Spleen (tissue), 11 donors: ENCODE data around the gene KDM4E. TPM values are rescaled to one million over a fixed set of nuclear protein-coding genes. Genes with fewer than 3 reads are reported as not detected.

Experiments
- DNase-seq: peaks from one replicate; pipeline ENCODE4 v3.0.0-alpha.2; 2020
- H3K27ac ChIP-seq, 8 donors: fragments of 200-600 bp; sonication (generic) in 7 of 8; 1 replicate in 4 of 8; 2 replicates in 4 of 8; pipeline versions ENCODE4 v1.5.0 to v1.8.0; 2016 to 2021; ENCODE audit warnings: inconsistent platforms in 4 of 8, mild to moderate bottlenecking in 4 of 8, moderate library complexity in 1 of 8
- H3K27me3 ChIP-seq, 7 donors: fragments of 200-600 bp; sonication (generic) in 6 of 7; replicated peaks in 1 of 7; 1 replicate in 4 of 7; 2 replicates in 3 of 7; pipeline versions ENCODE4 v1.5.0 to v1.8.0; 2016 to 2021; ENCODE audit warnings: inconsistent platforms in 3 of 7, mild to moderate bottlenecking in 1 of 7
- H3K36me3 ChIP-seq, 6 donors: fragments of 200-600 bp; sonication (generic) in 5 of 6; 1 replicate in 4 of 6; 2 replicates in 2 of 6; pipeline versions ENCODE4 v1.5.0 to v1.8.0; 2016 to 2021; ENCODE audit warnings: inconsistent platforms in 2 of 6
- H3K4me1 ChIP-seq, 6 donors: fragments of 200-600 bp; sonication (generic) in 5 of 6; 1 replicate in 3 of 6; 2 replicates in 3 of 6; pipeline versions ENCODE4 v1.5.0 to v1.8.0; 2016 to 2021; ENCODE audit warnings: inconsistent platforms in 3 of 6
- H3K4me3 ChIP-seq, 8 donors: fragments of 200-600 bp; sonication (generic) in 7 of 8; 1 replicate in 4 of 8; 2 replicates in 4 of 8; pipeline versions ENCODE4 v1.5.0 to v1.8.0; 2016 to 2021; ENCODE audit warnings: inconsistent platforms in 4 of 8, mild to moderate bottlenecking in 4 of 8, moderate library complexity in 2 of 8
- H3K9me3 ChIP-seq, 8 donors: fragments of 200-600 bp; sonication (generic) in 7 of 8; 1 replicate in 4 of 8; 2 replicates in 4 of 8; pipeline versions ENCODE4 v1.5.0 to v1.8.0; 2016 to 2021; ENCODE audit warnings: inconsistent platforms in 4 of 8
- CTCF ChIP-seq, 11 experiments: fragments of 200-600 bp in 7 of 11; fragments of 450-650 bp in 4 of 11; sonication (generic) in 4 of 11; IDR thresholded peaks in 8 of 11; conservative IDR thresholded peaks in 3 of 11; 1 replicate in 7 of 11; 2 replicates in 4 of 11; pipeline versions ENCODE4 v1.4.0 to v1.8.0; 2016 to 2021; ENCODE audit warnings: antibody characterized with exemption in 11 of 11, inconsistent platforms in 4 of 11, mild to moderate bottlenecking in 1 of 11
- POLR2A ChIP-seq, 3 donors: fragments of 450-650 bp; IDR thresholded peaks; one replicate each; pipeline ENCODE4 v1.5.1; 2017; ENCODE audit warnings: antibody characterized with exemption in 3 of 3, mild to moderate bottlenecking in 1 of 3
- POLR2AphosphoS5 ChIP-seq, 3 donors: sonication (generic); formaldehyde crosslinking; IDR thresholded peaks; one replicate each; pipeline ENCODE4 v1.5.1; 2017; ENCODE audit warnings: antibody characterized with exemption in 3 of 3
- WGBS, 5 donors: extraction: QIAGEN DNeasy Blood & Tissue Kit in 3 of 5; methylation state at CpG; one replicate each; pipeline versions ENCODE4 v1.1.5 to v1.1.7; 2013 to 2018; 5-methylcytosine and 5-hydroxymethylcytosine counted together
- intact Hi-C: fragments of 100-400 bp; cut with DNase I; formaldehyde crosslinking; loops from one replicate; pipeline ENCODE4 v1.15.0; 2023; ENCODE audit warnings: low total_unique reads
- polyA plus RNA-seq, 3 donors: library from polyadenylated mRNA; stranded (reverse); fragments of 200-250 nt; gene quantifications; one replicate each; pipeline ENCODE4 v1.2.1, GENCODE V29; 2013
- total RNA-seq, 7 donors: library from RNA; depleted of rRNA in 3 of 7; stranded (reverse); fragments of >200 nt in 3 of 7; fragmentation: NEBNext Ultra II Directional in 4 of 7; extraction: Animal tissue kit (Norgen Biotek cat#: 25700) in 4 of 7; gene quantifications; one replicate each; pipeline versions ENCODE4 v1.1.0 to v1.2.1, GENCODE V29; 2016 to 2021
- donor health status: healthy with polysubstance abuse.
- donor health status: DM: no; HTN: no; CAD: no; lungs with moderate emphysema.
- donor health status: DM: no; HTN: no; CAD: no.
- donor health status: Bipolar disorder and iron deficiency.
- donor health status: healthy.
- donor health status: DM: no; HTN: no; CAD: no.
- donor health status: DM: yes; HTN: yes; CAD: no.

The KDM4E gene
- total and polyA plus RNA-seq, 10 donors: not detected

GRCh38 chr11:95067039-95067840, 42.2 kb downstream of the KDM4E start:
- H3K36me3 ChIP-seq: peaks cover 0 to 5% (median 0%) of the 10 kb centered on the region in 6 donors
- TF ChIP-seq POLR2AphosphoS5 (IDR thresholded peaks at IDR 0.05) (peak; percentile 87 to 94 (median 93)), POLR2A (IDR thresholded peaks at IDR 0.05) (peak in 2 of 3 donors; percentile 3 to 21), CTCF (IDR thresholded peaks at IDR 0.05 in 8 of 11, conservative IDR thresholded peaks at IDR 0.05 in 3 of 11) (peak in 10 of 11 experiments; percentile 28 to 75 (median 68))
- peak overlapping the region; percentile 97 to 99 (median 98) for H3K27ac ChIP-seq
- H3K27me3 ChIP-seq: no peaks in the 10 kb centered on the region
- no peaks in the 10 kb centered on the region for H3K9me3 ChIP-seq
- DNase-seq: peak; percentile 95
- peaks cover 14 to 50% (median 35%) of the 10 kb centered on the region in 6 donors for H3K4me1 ChIP-seq
- intact Hi-C loops: loop anchor here (10.0 kb wide), 1 partner anchor 92 kb away; the partner anchor contains the start of genes CWC15 and KDM4D
- H3K4me3 ChIP-seq: peak overlapping the region; percentile 63 to 84 (median 70)
- 0 to 1% (median 0%) methylated on average over 38 to 98 of the region's 98 CpGs for WGBS, 5 donors

- Histone ChIP-seq H3K4me1 (peaks cover 14 to 50% (median 35%) of the 10 kb centered on the region in 6 donors), H3K9me3 (no peaks in the 10 kb centered on the region), H3K4me3 (peak overlapping the region; percentile 63 to 84 (median 70)), H3K27me3 (no peaks in the 10 kb centered on the region), H3K36me3 (peaks cover 0 to 5% (median 0%) of the 10 kb centered on the region in 6 donors), H3K27ac (peak overlapping the region; percentile 97 to 99 (median 98))
- TF ChIP-seq CTCF (IDR thresholded peaks at IDR 0.05 in 8 of 11, conservative IDR thresholded peaks at IDR 0.05 in 3 of 11) (no peak), POLR2AphosphoS5 (IDR thresholded peaks at IDR 0.05) (no peak), POLR2A (IDR thresholded peaks at IDR 0.05) (no peak)
- 0% methylated on average over 12 to 16 of the region's 16 CpGs for WGBS, 5 donors
- peak; percentile 87 for DNase-seq
- intact Hi-C loops: loop anchor here (10.0 kb wide), 1 partner anchor 93 kb away; the partner anchor contains the start of genes CWC15 and KDM4D
These were observed 42.8 kb downstream of the KDM4E start for GRCh38 chr11:95067841-95068219.

- Histone ChIP-seq H3K36me3 (peaks cover 0 to 5% (median 0%) of the 10 kb centered on the region in 6 donors), H3K27me3 (no peaks in the 10 kb centered on the region), H3K4me1 (peaks cover 14 to 52% (median 36%) of the 10 kb centered on the region in 6 donors), H3K4me3 (peak overlapping the region; percentile 63 to 84 (median 70)), H3K9me3 (no peaks in the 10 kb centered on the region), H3K27ac (peak overlapping the region; percentile 97 to 99 (median 98))
- peak; percentile 19 to 93 (median 59) for TF ChIP-seq POLR2A (IDR thresholded peaks at IDR 0.05)
- TF ChIP-seq CTCF (IDR thresholded peaks at IDR 0.05 in 8 of 11, conservative IDR thresholded peaks at IDR 0.05 in 3 of 11): no peak
- TF ChIP-seq POLR2AphosphoS5 (IDR thresholded peaks at IDR 0.05): peak in 2 of 3 donors; percentile 58 to 97
- intact Hi-C loops: loop anchor here (10.0 kb wide), 1 partner anchor 94 kb away; the partner anchor contains the start of genes CWC15 and KDM4D
- DNase-seq: peak; percentile 87
- 0 to 2% (median 2%) methylated on average over 5 of the region's 5 CpGs for WGBS, 5 donors
These were observed 43.5 kb downstream of the KDM4E start for GRCh38 chr11:95068549-95068948.

DNA sequence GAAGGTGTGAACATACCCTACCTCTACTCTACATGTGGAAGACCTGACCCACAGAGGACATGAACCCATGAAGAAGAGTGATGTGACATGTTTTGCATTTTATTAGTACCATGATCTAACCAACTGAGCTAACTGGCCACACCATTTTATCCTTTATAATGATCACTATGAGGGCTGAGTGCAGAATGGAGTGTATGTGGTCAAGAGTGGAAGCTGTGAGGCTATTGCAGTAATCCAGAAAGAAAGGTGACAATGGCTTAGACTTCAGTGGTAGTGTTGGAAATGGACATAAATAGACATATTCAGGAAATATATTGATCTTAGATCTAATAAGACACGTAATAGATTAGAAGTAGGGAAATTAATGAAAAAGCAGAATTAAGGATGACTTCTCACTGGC, 45.4 kb downstream of the KDM4E start:
- no peak for TF ChIP-seq POLR2AphosphoS5 (IDR thresholded peaks at IDR 0.05)
- intact Hi-C loops: loop anchor here (10.0 kb wide), 1 partner anchor 694 kb away; no protein-coding TSS in a partner anchor
- no peaks in the 10 kb centered on the region for H3K9me3 ChIP-seq
- no peak overlapping the region for H3K4me3 ChIP-seq
- H3K27ac ChIP-seq: peak overlapping the region in 1 of 8 donors; percentile 3
- H3K27me3 ChIP-seq: no peaks in the 10 kb centered on the region
- H3K36me3 ChIP-seq: peaks cover 0 to 5% (median 0%) of the 10 kb centered on the region in 6 donors
- 90 to 98% (median 95%) methylated on average over 1 of the region's 1 CpG for WGBS, 5 donors
- H3K4me1 ChIP-seq: peaks cover 14 to 71% (median 48%) of the 10 kb centered on the region in 6 donors
- DNase-seq: no peak
